K562 (cell line): ENCODE results near the gene PLPP1. TPM values are rescaled to one million over a fixed set of nuclear protein-coding genes. Genes with fewer than 3 reads are reported as not detected.

Experiments used
- ATAC-seq: fragments of 200-7000 bp; cut with Tn5 transposase; 3 replicates; pipeline ENCODE4 v1.9.1; 2020; ENCODE audit warnings: moderate library complexity
- BruUV-seq: library from RNA; stranded (reverse); fragments of 400-500 nt; replicated peaks from 2 replicates; lab custom pipeline; 2021; lab: Mats Ljungman, UMichigan
- CTCF ChIA-PET: fragments of 300-600 bp; formaldehyde crosslinking; extraction: SDS; loops from one replicate; lab custom pipeline; 2021; ENCODE audit warnings: low intra/inter-chr PET ratio; lab: Yijun Ruan, JAX
- POLR2A ChIA-PET: fragments of 300-600, 350-650 bp; sonication (Branson Sonifier 250); formaldehyde crosslinking; extraction: SDS; loops from one replicate; lab custom pipeline; 2021; ENCODE audit warnings: antibody characterized with exemption, inconsistent platforms; lab: Yijun Ruan, JAX
- DNase-seq, 4 experiments: peaks; one replicate each; pipeline versions ENCODE4 v3.0.0 to v3.0.0-alpha.2; 2011 to 2018; ENCODE audit warnings: low spot score in 3 of 4, mixed read lengths in 3 of 4; ENCODE audit errors: extremely low read depth in 1 of 4
- FAIRE-seq: peaks from 2 replicates; lab custom pipeline; 2011; peaks lifted over from hg19 to GRCh38; lab: Jason Lieb, UNC
- H2AFZ ChIP-seq: 2 replicates; pipeline ENCODE4 v1.6.0; 2011; ENCODE audit warnings: low read depth, low read length, control low read depth, inconsistent platforms
- H3K27ac ChIP-seq: fragments of 200-600 bp; 3 replicates; pipeline ENCODE4 v1.8.0; 2011; ENCODE audit warnings: low read depth, mild to moderate bottlenecking, control low read depth, inconsistent platforms, low read length, moderate library complexity, mixed read lengths; ENCODE audit errors: extremely low read depth
- H3K27me3 ChIP-seq, 2 experiments: fragments of 300-600 bp in 1 of 2; 2 replicates in 1 of 2; 3 replicates in 1 of 2; pipeline versions ENCODE4 v1.6.0 to v1.8.0; 2011; ENCODE audit warnings: inconsistent platforms in 2 of 2, low read length in 2 of 2, mild to moderate bottlenecking in 1 of 2, mixed read lengths in 1 of 2, moderate library complexity in 1 of 2; ENCODE audit not compliant: control insufficient read depth in 2 of 2, insufficient read depth in 2 of 2
- H3K36me3 ChIP-seq: fragments of 300-600 bp; 3 replicates; pipeline ENCODE4 v1.8.0; 2011; ENCODE audit warnings: mild to moderate bottlenecking, low read length, inconsistent platforms; ENCODE audit not compliant: control insufficient read depth, insufficient read depth
- H3K4me1 ChIP-seq, 2 experiments: fragments of 200-600 bp in 1 of 2; replicated peaks in 1 of 2; 2 replicates in 1 of 2; 3 replicates in 1 of 2; pipeline versions ENCODE4 v1.5.1 to v1.8.0; 2011; ENCODE audit warnings: inconsistent platforms in 2 of 2, low read length in 2 of 2, mild to moderate bottlenecking in 1 of 2, mixed read lengths in 1 of 2, moderate library complexity in 1 of 2; ENCODE audit not compliant: control insufficient read depth in 2 of 2, insufficient read depth in 2 of 2
- H3K4me2 ChIP-seq: 2 replicates; pipeline ENCODE4 v1.6.1; 2011; ENCODE audit warnings: low read length, control low read depth, inconsistent platforms, mixed read lengths; ENCODE audit not compliant: insufficient read depth
- H3K4me3 ChIP-seq: fragments of 200-600 bp; sonication (generic), shearing (Covaris generic); 2 replicates; pipeline ENCODE4 v1.5.1; 2016; ENCODE audit warnings: control low read depth, inconsistent platforms
- H3K79me2 ChIP-seq: fragments of 200-600 bp; 3 replicates; pipeline ENCODE4 v1.8.0; 2011; ENCODE audit warnings: low read length, inconsistent platforms; ENCODE audit not compliant: control insufficient read depth, insufficient read depth
- H3K9ac ChIP-seq, 2 experiments: 2 replicates each; pipeline versions ENCODE4 v1.6.0 to v1.6.1; 2011; ENCODE audit warnings: low read depth in 2 of 2, low read length in 2 of 2, control low read depth in 1 of 2, inconsistent platforms in 1 of 2, mild to moderate bottlenecking in 1 of 2, mixed read lengths in 1 of 2; ENCODE audit not compliant: insufficient read depth in 1 of 2
- H3K9me1 ChIP-seq: one replicate; pipeline ENCODE4 v1.6.0; 2011; ENCODE audit warnings: inconsistent platforms, mild to moderate bottlenecking, low read length, moderate library complexity; ENCODE audit not compliant: control insufficient read depth, insufficient read depth
- H3K9me3 ChIP-seq: replicated peaks from 2 replicates; pipeline ENCODE4 v1.5.1; 2011; ENCODE audit warnings: low read depth, low read length, inconsistent platforms; ENCODE audit not compliant: control insufficient read depth, insufficient read depth
- H4K20me1 ChIP-seq: replicated peaks from 2 replicates; pipeline ENCODE4 v1.6.1; 2011; ENCODE audit warnings: low read length, inconsistent platforms, mixed read lengths; ENCODE audit not compliant: control insufficient read depth, insufficient read depth
- NCOA6 ChIP-seq: fragments of 450-650 bp; IDR thresholded peaks from 2 replicates; pipeline ENCODE4 v1.6.1; 2017; ENCODE audit warnings: mild to moderate bottlenecking
- NR2F6 ChIP-seq: fragments of 450-650 bp; formaldehyde crosslinking; IDR thresholded peaks from 2 replicates; pipeline ENCODE4 v1.4.0; 2020; ENCODE audit warnings: mild to moderate bottlenecking
- PYGO2 ChIP-seq: fragments of 450-650 bp; IDR thresholded peaks from 2 replicates; pipeline ENCODE4 v1.6.1; 2016; ENCODE audit warnings: mild to moderate bottlenecking, missing genetic modification characterization, moderate library complexity, missing compliant biosample characterization
- RBM22 ChIP-seq: fragments of 200-400 bp; formaldehyde crosslinking; IDR thresholded peaks from 2 replicates; pipeline ENCODE4 v1.6.1; 2018; ENCODE audit warnings: low read length, low read depth; ENCODE audit not compliant: poor library complexity, severe bottlenecking
- ZBTB34 ChIP-seq: fragments of 250-450 bp; sonication (Bioruptor Pico); IDR thresholded peaks from 2 replicates; pipeline ENCODE4 v1.8.0; 2021; ENCODE audit warnings: mild to moderate bottlenecking, moderate library complexity
- ZMIZ1 ChIP-seq, 2 experiments: fragments of 150-350 bp in 1 of 2; IDR thresholded peaks; 2 replicates each; pipeline ENCODE4 v1.6.1; 2012 to 2016; ENCODE audit warnings: low read depth in 2 of 2, low read length in 2 of 2, mild to moderate bottlenecking in 1 of 2, moderate library complexity in 1 of 2
- ZNF778 ChIP-seq: fragments of 450-650 bp; formaldehyde crosslinking; IDR thresholded peaks from 2 replicates; pipeline ENCODE4 v1.4.0; 2020; ENCODE audit warnings: mild to moderate bottlenecking, moderate library complexity
- WGBS: fragments of 100-300 bp; shearing (Covaris generic); methylation state at CpG from one replicate; pipeline ENCODE4 v1.1.6; 2016; ENCODE audit warnings: low coverage, mixed read lengths; ENCODE audit not compliant: insufficient coverage; ENCODE audit errors: missing lambda C conversion rate; 5-methylcytosine and 5-hydroxymethylcytosine counted together
- in situ Hi-C: fragments of 300-500 bp; cut with MboI; formaldehyde crosslinking; loops from 4 replicates; pipeline ENCODE4 v1.15.0; 2018; ENCODE audit warnings: inconsistent platforms, mixed read lengths
- intact Hi-C: fragments of 100-400 bp; cut with micrococcal nuclease; formaldehyde crosslinking; loops from 2 replicates; pipeline ENCODE4 v1.14.2; 2022
- polyA plus RNA-seq, 8 experiments: library from polyadenylated mRNA; depleted of rRNA in 4 of 8; stranded (reverse) in 5 of 8; unstranded in 3 of 8; fragments of >200 nt; fragmentation: Nextera tagmentation in 2 of 8; fragmentation: Illumina TruSeq in 1 of 8; extraction: Ambion mirVana in 2 of 8; extraction: Trizol in 1 of 8; gene quantifications; 2 replicates each; pipeline versions ENCODE4 v1.2.1 to v1.2.3, GENCODE V29; 2011 to 2014; ENCODE audit warnings: inconsistent platforms in 1 of 8, missing spikeins in 1 of 8
- total RNA-seq, 7 experiments: library from RNA; depleted of rRNA in 6 of 7; stranded (reverse); fragments of >200 nt in 6 of 7; fragmentation: Illumina TruSeq in 2 of 7; extraction: Trizol in 2 of 7; gene quantifications; 2 replicates each; pipeline versions ENCODE4 v1.2.1 to v1.2.3, GENCODE V29; 2011 to 2021; ENCODE audit warnings: low replicate concordance in 1 of 7

The PLPP1 gene
- total and polyA plus RNA-seq, 9 of the 15 experiments (the other 6 are each of a cell fraction or from before 2014, with no cell fraction given): 0.04 to 0.24 (median 0.04) TPM; not detected in 6

- Histone ChIP-seq H3K36me3 (peaks cover 84% of the 10 kb centered on the region), H3K27me3 (no peaks in the 10 kb centered on the region), H4K20me1 (no peaks in the 10 kb centered on the region), H3K27ac (no peak overlapping the region), H3K4me3 (no peak overlapping the region), H3K9me3 (no peaks in the 10 kb centered on the region), H3K9ac (no peak overlapping the region), H3K4me2 (no peak overlapping the region), H3K4me1 (peaks cover 5 to 19% of the 10 kb centered on the region in 2 experiments; a peak in 4 of 5 replicates), H3K9me1 (no peaks in the 10 kb centered on the region), H3K79me2 (peaks cover 6% of the 10 kb centered on the region; the same call in 2 of the 3 replicates), H2AFZ (no peak overlapping the region)
- POLR2A ChIA-PET: interaction anchor here (1.0 kb wide), 1 partner anchor 12 kb away, joined by 3 read pairs; no protein-coding TSS in a partner anchor
- in situ Hi-C loops: no loop called here
- intact Hi-C loops: no loop called here
- WGBS: 78% methylated on average over 2 of the region's 2 CpGs
- TF ChIP-seq ZBTB34 (CRISPR knock-in tag) (no peak), NR2F6 (no peak), ZMIZ1 (IDR thresholded peaks at IDR 0.05; ENCODE audit: low read depth in 2 of 2, low read length in 2 of 2) (no peak), ZNF778 (CRISPR knock-in tag) (no peak), NCOA6 (no peak), RBM22 (no peak), PYGO2 (no peak)
- no TSS peak for BruUV-seq
- CTCF ChIA-PET: no interaction called here
- FAIRE-seq: no peak
- no peak for DNase-seq
- no peak for ATAC-seq
Measured at GRCh38 chr5:55393501-55394175, 141.1 kb downstream of the PLPP1 start.
